ENCODE data around the gene SNX1.
"Not testable (repeated sequence)": the region's sequence is repeated elsewhere in the genome, so short reads cannot be mapped to it uniquely, and the experiment has no call there.

Gene SNX1

GRCh38 chr15:64120322-64120721 lies 24.5 kb downstream of the SNX1 start:
- DNase-seq, result not testable (repeated sequence)

- no peak for DNase-seq
These were observed 25.8 kb downstream of the SNX1 start for GRCh38 chr15:64121614-64122013.

- no peak for DNase-seq
These were observed 26.7 kb downstream of the SNX1 start for GRCh38 chr15:64122444-64122843.

GRCh38 chr15:64122936-64123351 lies 27.2 kb downstream of the SNX1 start:
- DNase-seq, result no peak

- no peak for DNase-seq
These were observed 30.2 kb downstream of the SNX1 start for GRCh38 chr15:64125978-64126377.

- no peak for DNase-seq
These were observed 31.9 kb downstream of the SNX1 start for GRCh38 chr15:64127521-64128270.

- no peak for DNase-seq
These were observed 34.4 kb downstream of the SNX1 start for GRCh38 chr15:64130159-64130558.

GRCh38 chr15:64131547-64131946 lies 35.8 kb downstream of the SNX1 start:
- DNase-seq, result no peak

- no peak for DNase-seq
These were observed 36.4 kb downstream of the SNX1 start for GRCh38 chr15:64132217-64132616.

- no peak for DNase-seq
These were observed 38.0 kb downstream of the SNX1 start for GRCh38 chr15:64133623-64134344.

- DNase-seq, result no peak
These were observed 38.6 kb downstream of the SNX1 start for GRCh38 chr15:64134345-64134829.

GRCh38 chr15:64136347-64136746 lies 40.6 kb downstream of the SNX1 start:
- DNase-seq, result no peak

- no peak for DNase-seq
These were observed 41.5 kb downstream of the SNX1 start for GRCh38 chr15:64137226-64137833.

- no peak for DNase-seq
These were observed 42.7 kb downstream of the SNX1 start for GRCh38 chr15:64138331-64138941.

- no peak for DNase-seq
These were observed 46.2 kb downstream of the SNX1 start for GRCh38 chr15:64141798-64142512.

GRCh38 chr15:64143276-64143675 lies 47.5 kb downstream of the SNX1 start:
- no peak for DNase-seq

- DNase-seq, result no peak
These were observed 48.4 kb downstream of the SNX1 start for GRCh38 chr15:64144192-64144564.

GRCh38 chr15:64144565-64145281 lies 48.9 kb downstream of the SNX1 start:
- no peak for DNase-seq

- no peak for DNase-seq
These were observed 50.3 kb downstream of the SNX1 start for GRCh38 chr15:64146041-64146440.

GRCh38 chr15:64146520-64146884 lies 50.7 kb downstream of the SNX1 start:
- no peak for DNase-seq

GRCh38 chr15:64146885-64147681 lies 51.3 kb downstream of the SNX1 start:
- DNase-seq, result no peak
